ENCODE data around the gene WDR44.
"Not testable (repeated sequence)": the region's sequence is repeated elsewhere in the genome, so short reads cannot be mapped to it uniquely, and the experiment has no call there.

Gene WDR44

DNA sequence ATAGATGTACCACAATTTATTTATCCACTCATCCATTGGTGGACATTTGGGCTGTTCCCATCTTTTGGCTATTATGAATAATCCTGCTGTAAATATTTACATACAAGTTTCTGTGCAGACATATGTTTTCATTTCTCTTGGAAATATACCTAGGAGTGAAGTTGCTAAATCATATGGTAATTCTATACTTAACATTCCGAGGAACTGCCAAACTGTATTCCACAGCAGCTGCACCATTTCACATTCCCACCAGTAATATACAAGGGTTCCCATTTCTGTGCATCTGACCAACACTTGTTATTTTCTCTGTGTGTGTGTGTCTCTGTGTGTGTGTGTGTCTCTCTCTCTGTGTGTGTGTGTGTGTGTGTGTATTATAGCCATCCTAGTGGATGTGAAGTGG, 134.3 kb downstream of the WDR44 start:
- no peak for DNase-seq (ENCODE audit: low spot score)

DNA sequence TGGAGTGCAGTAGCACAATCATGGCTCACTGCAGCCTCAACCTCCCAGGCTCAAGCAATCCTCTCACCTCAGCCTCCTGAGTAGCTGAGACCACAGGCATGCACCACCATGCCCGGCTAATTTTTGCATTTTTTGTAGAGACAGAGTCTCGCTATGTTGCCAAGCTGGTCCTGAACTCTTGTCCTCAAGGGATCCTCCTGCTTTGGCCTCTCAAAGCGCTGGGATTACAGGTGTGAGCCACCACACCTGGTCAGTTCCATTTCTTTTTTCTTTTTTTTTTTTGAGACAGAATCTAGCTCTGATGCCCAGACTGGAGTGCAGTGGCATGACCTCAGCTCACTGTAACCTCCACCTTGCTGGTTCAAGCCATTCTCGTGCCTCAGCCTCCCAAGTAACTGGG, 136.5 kb downstream of the WDR44 start:
- not testable (repeated sequence) for DNase-seq (ENCODE audit: low spot score)

DNA sequence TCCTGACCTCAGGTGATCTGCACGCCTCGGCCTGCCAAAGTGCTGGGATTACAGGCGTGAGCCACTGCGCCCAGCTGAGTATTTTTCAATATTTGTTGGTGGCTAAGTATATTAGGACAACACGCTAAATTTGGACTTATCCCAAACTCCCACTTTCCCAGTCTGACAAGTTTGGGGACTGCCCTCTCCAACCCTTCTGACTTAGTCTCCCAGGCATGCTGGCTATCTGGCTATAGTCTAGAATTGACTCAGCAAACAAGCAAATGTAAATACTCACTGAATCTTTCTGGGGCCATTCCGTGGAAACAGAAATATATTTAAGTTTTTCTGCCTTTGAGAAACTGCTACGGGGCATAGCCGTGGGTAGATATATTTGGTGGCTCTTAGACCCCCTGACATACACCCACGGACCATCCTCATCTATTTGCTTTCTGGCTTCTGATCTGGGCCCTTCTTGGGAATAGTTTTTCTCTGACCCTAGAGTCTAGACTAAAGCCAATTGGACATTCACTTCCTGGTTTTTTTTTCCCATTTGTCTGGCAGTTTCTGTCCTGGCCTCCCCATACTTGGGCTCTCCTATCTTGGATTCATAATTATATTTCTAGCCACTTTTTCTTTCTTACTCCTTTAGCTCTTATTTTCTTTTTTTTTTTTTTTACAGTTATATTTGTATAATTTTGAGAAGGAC, 138.5 kb downstream of the WDR44 start:
- DNase-seq (ENCODE audit: low spot score), result no peak

DNA sequence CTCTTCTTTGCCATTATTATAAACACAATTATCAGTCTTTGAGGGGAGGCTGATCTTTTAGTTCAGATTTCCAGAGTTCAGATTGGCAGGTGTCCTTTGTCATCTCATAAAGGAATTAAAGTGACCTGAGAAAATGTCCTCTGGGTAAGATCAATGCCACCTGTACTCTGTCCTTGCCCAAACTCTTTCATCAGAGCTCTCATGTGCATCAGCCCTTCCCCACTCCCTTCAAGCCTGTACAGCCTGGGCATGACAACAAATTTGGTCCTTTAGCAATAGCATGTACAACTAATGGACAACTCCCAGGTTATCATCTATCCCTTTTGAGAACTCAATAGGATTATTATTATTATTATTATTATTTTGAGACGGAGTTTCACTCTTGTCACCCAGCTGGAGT, 140.8 kb downstream of the WDR44 start:
- DNase-seq (ENCODE audit: low spot score), result not testable (repeated sequence)

DNA sequence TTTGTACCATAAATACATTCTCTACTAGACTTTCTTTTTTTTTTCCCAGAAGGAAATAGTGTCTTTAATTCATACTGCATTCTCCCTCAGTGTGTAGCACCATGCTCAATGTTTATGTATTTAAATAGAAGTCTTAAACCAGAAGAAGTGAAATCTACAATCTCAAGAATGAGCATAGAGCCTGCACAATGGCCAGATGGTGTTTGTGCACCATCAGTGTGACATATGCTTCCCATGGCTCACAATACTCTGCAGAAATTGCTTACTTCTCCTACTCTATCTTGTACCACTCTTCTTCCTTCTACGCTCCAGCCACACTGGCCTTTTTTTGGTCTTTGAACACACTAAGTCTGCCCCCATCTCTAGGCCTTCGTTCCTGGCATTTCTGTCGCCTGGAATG, 147.1 kb downstream of the WDR44 start:
- DNase-seq (ENCODE audit: low spot score), result no peak

DNA sequence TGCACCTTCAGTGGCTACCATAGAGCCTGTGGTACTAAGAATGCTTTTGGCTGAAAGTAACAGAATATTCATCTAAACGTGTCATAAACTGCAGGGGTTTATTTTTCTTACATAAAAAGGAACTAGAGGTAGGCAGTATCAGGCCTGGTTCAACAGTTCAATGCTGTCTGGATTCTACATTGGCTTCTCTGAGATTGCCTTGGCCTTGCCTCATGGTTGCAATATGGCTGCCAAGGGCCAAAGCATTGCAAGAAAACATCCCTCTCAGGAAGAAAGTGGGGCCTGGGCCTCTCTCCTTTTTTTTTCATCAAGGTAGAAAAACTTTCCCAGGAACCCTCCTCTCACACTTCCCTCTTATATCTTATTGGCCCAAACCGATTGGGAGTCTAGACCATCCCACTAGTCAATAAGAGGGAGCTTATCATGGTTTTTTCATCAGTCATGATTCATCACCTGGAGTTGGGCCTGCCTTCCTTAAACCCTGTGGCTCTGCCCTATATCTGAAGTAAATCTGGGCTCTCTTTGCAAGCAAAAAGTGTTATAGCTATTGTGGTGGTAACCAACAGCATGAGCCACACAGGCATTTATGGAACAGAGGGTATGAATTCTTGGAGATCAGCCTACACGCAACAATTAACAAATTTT, 147.9 kb downstream of the WDR44 start:
- no peak for DNase-seq (ENCODE audit: low spot score)

DNA sequence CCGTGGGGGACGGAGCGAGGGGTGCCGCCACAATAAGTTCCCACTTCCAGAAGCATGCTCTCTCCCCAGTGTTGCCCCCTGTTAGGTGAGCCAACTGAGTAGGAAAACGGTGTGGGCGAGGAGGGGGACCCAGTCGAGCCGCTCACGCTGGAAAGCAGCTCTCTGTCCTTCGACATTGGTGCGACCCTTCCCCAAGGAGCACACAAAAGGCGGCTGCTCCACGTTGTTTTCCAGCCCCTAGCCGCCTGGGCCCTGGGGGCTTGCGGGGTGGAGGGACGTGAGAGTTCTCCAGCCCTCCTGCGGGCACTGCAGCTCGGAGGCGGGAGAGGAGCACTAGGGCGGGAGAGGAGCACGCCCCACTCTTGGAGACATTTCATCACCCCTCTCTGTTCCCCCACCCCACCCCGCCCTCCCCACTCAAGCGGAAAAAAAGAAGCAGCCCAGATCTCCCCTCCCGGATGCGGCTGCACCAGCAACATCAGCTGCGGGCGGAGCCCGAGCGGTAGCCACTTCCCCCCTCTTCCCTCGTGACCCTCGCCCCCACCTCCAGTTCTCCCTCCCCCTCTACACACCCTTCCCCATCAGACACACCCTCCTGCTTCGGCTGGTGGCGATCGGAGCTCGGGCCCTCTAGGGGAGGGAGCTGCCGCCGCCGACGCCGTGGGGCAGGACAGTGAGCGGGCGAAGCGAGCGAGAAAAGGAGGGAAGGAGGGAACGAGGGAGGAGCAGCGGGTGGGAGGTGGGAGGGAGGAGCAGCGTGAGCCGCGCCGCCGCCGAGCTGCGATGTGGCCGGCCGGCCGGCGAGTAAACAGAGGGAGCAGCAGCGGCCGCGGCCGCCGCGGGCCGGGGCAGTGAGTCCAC, 149.4 kb downstream of the WDR44 start, which contains the start of gene DOCK11:
DOCK11 (plus strand) TSS at position 755 of the 861 bp plus-strand sequence. CDS start 157 bp downstream, outside the sequence.
- peak; percentile 16 for DNase-seq (ENCODE audit: low spot score)

DNA sequence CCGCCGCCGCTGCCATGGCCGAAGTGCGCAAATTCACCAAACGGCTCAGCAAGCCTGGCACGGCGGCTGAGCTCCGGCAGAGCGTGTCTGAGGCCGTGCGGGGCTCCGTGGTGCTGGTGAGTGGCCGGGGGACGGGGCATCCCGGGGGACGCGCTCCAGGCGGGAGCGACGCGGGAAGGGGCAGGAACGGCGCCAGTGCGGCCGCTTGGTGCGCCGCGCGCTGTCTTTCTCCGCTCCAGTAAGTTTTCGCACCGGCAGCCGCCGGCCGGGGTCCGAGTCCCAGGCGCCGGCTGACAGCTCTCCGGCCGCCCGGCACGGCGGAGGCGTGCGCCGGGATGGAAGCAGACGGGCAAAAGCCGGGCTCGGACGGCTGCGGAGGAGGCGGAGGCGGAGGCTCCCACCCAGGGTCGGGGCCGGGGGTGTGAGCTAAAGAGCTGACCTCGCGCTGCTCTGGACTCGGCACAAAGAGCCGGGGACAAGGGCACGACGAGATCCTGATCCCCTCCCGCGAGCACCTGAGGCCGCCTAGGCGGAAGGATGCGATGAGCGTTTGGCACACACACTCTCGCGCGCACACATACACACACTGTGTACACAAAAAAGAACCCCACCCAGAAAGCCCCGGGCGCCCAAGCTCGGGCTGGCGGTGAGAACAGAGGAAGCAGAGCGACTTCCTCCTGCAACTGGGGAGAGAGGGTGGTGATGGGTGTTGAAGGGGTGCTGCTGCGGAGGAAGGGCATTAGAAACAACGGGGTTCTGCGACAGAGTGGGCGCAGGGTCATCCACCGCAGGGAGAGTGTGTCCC, 150.3 kb downstream of the WDR44 start:
- DNase-seq (ENCODE audit: low spot score), result no peak

DNA sequence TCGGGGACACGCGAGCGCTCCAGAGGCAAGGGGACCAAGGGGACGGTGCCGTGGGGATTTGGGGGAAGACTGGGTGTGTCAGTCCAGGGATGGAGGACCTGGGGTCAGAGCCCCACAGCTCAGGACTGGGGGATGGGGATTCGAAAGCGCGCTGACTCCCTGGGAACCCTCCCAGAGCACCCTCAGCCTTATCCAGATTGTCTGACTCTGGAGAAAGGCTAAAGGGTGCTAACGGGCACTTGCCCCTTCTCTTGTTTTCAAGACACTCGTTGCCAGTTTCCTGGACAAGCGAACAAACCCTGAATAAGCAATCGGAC, 150.8 kb downstream of the WDR44 start:
- DNase-seq (ENCODE audit: low spot score), result no peak

DNA sequence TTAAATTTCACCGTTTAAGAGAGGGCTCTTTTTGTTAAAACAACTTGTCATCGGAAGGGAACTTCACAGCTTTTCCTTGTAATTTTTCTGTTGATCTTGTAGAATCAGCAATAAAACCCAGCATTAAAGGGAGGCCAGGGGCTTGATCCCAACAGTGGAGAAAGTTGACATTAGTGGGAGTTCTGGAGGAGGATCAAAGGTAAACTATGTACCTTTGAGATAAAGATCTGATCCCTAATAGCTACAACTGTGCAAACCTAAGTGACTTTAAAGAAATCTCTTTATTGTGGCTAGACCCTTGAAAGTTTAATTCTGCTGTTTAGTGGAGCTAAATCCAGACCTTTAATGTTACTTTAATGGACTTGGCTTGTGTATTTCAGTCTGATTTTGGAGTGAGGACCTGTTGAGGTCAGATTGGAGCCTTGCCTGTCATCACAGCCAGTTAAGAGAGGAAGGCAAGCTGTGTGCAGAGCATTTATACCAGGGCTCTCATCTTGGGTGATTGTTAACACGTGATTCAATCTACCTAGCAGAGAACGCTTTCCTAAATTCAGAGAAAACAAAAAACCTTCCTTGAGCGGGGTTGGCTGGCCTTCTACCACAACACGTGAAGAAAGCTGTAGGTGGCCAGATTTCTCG, 151.4 kb downstream of the WDR44 start:
- DNase-seq (ENCODE audit: low spot score), result no peak

DNA sequence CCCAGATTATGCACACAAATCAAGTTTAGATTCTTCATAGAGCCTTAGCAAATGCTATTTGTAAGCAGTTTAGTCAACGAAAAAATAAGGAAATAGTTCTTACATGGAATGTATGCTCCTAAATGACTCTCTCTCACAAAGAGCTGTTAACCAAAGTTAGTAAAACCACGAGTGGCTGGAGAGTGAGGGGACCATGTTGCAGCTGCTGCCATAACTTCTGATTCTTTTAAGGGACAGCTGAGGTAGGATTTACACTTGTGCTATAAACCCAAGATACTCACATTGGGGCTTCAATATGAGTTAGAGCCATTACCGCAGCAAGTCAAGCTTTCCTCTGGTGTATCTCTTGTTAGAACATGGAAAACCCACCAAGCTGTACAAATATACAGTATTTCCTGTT, 152.4 kb downstream of the WDR44 start:
- no peak for DNase-seq (ENCODE audit: low spot score)

DNA sequence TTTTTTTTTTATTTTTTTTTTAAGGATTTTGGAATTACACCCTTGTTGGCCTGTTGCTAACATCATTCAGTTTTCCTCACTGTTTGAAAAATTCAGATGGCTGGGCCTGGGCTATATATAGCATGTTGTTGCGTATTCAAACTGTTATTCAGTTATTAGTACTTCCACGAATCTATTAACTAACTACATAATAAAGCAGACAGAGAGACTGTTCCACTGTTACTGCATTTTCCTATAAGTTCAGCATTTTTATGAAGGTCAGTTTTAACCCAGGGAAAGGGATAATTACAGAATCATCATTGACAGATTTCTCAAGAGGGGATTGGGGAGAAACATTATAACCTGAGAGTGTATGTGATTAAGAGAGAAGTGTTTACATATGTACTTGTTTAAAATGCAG, 152.8 kb downstream of the WDR44 start:
- DNase-seq (ENCODE audit: low spot score), result no peak

DNA sequence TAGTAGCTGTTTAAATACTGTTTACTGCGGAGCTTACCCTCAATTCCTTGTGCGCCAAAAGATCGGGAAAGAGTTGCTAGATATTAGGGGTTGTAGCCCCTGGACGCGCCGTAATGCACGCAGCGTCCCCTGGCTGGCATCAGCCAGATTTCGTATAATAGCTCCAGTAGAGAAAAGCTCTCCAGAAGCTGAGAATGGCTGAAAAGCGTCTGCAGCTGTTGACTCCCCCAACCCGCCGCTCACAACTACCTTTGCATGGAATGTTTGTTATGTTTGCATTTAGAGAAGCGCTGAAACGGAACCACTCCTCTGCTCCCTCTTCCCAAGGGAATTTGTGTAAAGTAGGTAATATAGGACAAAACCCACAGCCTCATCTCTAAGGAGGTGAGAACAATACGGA, 153.4 kb downstream of the WDR44 start:
- DNase-seq (ENCODE audit: low spot score), result no peak

Measured in hematopoietic multipotent progenitor cell treated with erythropoietin and hydrocortisone succinate and interleukin-3 and kit ligand, for 15 days (in vitro differentiated cells).